Thyroid gland (tissue), 4 donors: Measurements from ENCODE around the gene EPB41L4A. TPM values are rescaled to one million over a fixed set of nuclear protein-coding genes. Genes with fewer than 3 reads are reported as not detected.
A peak's percentile ranks its signal among the peaks of the same experiment; 100 is the strongest.

Source experiments
- DNase-seq, 2 donors: peaks; one replicate each; pipeline ENCODE4 v3.0.0-alpha.2; 2019
- H3K27ac ChIP-seq, 3 donors: fragments of 200-600 bp; sonication (generic); 1 replicate in 2 of 3; 2 replicates in 1 of 3; pipeline ENCODE4 v1.5.1; 2016 to 2019; ENCODE audit warnings: mild to moderate bottlenecking in 1 of 3, moderate library complexity in 1 of 3
- H3K27me3 ChIP-seq: fragments of 200-600 bp; sonication (generic); one replicate; pipeline ENCODE4 v1.5.1; 2019
- H3K36me3 ChIP-seq, 2 donors: fragments of 200-600 bp; sonication (generic); one replicate each; pipeline ENCODE4 v1.5.1; 2016 to 2019
- H3K4me1 ChIP-seq, 2 donors: fragments of 200-600 bp; sonication (generic); one replicate each; pipeline ENCODE4 v1.5.1; 2017 to 2019
- H3K4me3 ChIP-seq, 3 donors: fragments of 200-600 bp; sonication (generic); replicated peaks in 1 of 3; 1 replicate in 2 of 3; 2 replicates in 1 of 3; pipeline ENCODE4 v1.5.1; 2016; ENCODE audit warnings: mild to moderate bottlenecking in 1 of 3
- H3K9me3 ChIP-seq: fragments of 200-600 bp; sonication (generic); one replicate; pipeline ENCODE4 v1.5.1; 2017
- POLR2A ChIP-seq, 2 donors: fragments of 450-650 bp; IDR thresholded peaks; one replicate each; pipeline ENCODE4 v1.6.1; 2017; ENCODE audit warnings: antibody characterized with exemption in 2 of 2, mild to moderate bottlenecking in 2 of 2, moderate library complexity in 1 of 2
- WGBS, 2 donors: methylation state at CpG; one replicate each; pipeline ENCODE4 v1.1.5; 2017; 5-methylcytosine and 5-hydroxymethylcytosine counted together
- intact Hi-C: fragments of 100-400 bp; cut with DNase I; formaldehyde crosslinking; loops from one replicate; pipeline ENCODE4 v1.15.1; 2023
- total RNA-seq, 4 donors: library from RNA; depleted of rRNA; stranded (reverse); fragments of >200 nt; gene quantifications; one replicate each; pipeline ENCODE4 v1.2.3, GENCODE V29; 2016
- TF ChIP-seq, protein P1 (sequence below), 6 experiments: fragments of 200-600 bp in 3 of 6; fragments of 450-650 bp in 3 of 6; sonication (generic) in 3 of 6; IDR thresholded peaks; one replicate each; pipeline ENCODE4 v1.5.1; 2016 to 2019; ENCODE audit warnings: antibody characterized with exemption in 6 of 6, mild to moderate bottlenecking in 2 of 6, inconsistent platforms in 1 of 6, moderate library complexity in 1 of 6

Gene EPB41L4A
- total RNA-seq, 4 donors from 2014 or later = 31.9 to 44.2 (median 37.5) TPM

DNA sequence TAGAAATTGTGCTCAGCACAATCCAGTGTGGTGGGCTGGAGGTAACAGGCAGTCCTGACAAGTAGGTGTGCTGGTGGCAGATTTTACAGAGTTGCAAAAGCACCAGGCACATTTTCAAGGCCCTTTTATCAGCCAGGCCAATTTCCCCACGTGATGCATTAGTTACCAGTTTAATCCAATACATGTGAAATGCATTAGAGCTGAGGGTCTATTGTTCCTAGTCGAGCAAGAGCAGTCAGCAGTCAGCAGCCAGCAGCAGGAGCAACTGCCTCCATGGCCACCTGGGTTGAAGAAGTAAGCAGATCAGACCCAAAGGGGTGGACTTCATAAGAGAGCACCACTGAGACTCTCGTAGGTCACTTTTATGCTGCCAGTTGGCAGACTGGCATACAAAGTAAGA is 76.7 kb downstream of the EPB41L4A start:
- no peak for TF ChIP-seq POLR2A (IDR thresholded peaks at IDR 0.05)
- TF ChIP-seq, protein P1, sequence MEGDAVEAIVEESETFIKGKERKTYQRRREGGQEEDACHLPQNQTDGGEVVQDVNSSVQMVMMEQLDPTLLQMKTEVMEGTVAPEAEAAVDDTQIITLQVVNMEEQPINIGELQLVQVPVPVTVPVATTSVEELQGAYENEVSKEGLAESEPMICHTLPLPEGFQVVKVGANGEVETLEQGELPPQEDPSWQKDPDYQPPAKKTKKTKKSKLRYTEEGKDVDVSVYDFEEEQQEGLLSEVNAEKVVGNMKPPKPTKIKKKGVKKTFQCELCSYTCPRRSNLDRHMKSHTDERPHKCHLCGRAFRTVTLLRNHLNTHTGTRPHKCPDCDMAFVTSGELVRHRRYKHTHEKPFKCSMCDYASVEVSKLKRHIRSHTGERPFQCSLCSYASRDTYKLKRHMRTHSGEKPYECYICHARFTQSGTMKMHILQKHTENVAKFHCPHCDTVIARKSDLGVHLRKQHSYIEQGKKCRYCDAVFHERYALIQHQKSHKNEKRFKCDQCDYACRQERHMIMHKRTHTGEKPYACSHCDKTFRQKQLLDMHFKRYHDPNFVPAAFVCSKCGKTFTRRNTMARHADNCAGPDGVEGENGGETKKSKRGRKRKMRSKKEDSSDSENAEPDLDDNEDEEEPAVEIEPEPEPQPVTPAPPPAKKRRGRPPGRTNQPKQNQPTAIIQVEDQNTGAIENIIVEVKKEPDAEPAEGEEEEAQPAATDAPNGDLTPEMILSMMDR (IDR thresholded peaks at IDR 0.05) = no peak
- Histone ChIP-seq H3K36me3 (no peaks in the 10 kb centered on the region), H3K4me1 (peaks cover 3 to 14% of the 10 kb centered on the region in 2 donors), H3K27me3 (no peaks in the 10 kb centered on the region), H3K27ac (no peak overlapping the region), H3K9me3 (no peaks in the 10 kb centered on the region), H3K4me3 (no peak overlapping the region)
- intact Hi-C loops = no loop called here
- 49 to 53% methylated on average over 3 of the region's 3 CpGs for WGBS, 2 donors
- no peak for DNase-seq

DNA sequence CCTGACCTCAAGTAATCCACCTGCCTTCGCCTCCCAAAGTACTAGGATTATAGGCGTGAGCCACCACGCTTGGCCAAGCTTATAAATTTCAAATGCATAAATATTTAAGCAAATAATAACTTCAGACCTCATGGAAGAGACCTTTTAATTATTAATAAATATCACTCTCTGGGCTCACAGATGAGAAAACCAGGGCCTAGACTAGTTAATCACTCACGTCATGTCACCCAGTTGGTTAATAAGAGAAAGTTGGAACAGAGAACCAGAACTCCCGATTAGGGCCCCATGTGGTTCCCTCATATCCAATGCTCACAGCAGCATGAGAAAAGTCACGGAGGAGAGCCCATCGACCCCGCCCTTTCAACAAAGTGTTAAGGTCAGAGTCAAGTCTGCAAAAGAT is 79.3 kb downstream of the EPB41L4A start:
- whole genome bisulfite sequencing, 2 donors = 90 to 91% methylated on average over 8 of the region's 8 CpGs

DNA sequence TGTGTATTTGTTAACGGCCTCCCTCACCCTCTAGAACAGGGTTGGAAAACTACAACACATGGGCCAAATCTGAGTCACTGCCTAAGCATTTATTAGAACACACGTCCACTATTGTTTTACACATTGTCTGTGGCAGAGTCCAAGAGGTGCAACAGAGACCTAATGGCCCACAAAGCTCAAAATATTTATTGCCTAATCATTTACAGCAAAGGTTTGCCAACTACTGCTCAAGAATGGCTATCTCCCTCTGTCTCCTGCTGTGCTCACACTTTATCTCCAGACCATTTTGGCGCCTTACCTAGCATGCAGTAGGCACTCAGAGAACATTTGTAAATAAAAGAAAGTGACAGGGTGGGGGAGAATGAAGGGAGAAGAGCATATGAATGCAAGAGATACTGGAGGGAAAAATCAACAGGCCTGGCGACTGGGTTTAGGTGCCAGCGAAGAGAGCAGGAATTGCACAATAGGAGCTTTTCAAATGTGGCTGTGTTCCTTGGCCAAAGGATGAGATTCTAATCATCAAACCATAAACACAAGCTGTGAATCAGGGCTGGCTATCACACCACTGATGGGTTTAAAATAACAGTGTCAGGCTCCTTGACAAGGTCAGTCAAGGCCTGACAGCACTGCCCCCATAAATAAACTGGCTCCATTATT is 80.3 kb downstream of the EPB41L4A start:
- H3K9me3 ChIP-seq = no peaks in the 10 kb centered on the region
- H3K4me1 ChIP-seq = peaks cover 6 to 25% of the 10 kb centered on the region in 2 donors
- TF ChIP-seq, protein P1 (IDR thresholded peaks at IDR 0.05) = no peak
- TF ChIP-seq POLR2A (IDR thresholded peaks at IDR 0.05) = no peak
- H3K27me3 ChIP-seq = no peaks in the 10 kb centered on the region
- 81 to 84% methylated on average over 5 of the region's 5 CpGs for WGBS, 2 donors
- intact Hi-C loops = no loop called here
- no peaks in the 10 kb centered on the region for H3K36me3 ChIP-seq
- peak overlapping the region in 1 of 3 donors; percentile 14 for H3K27ac ChIP-seq
- no peak for DNase-seq
- no peak overlapping the region for H3K4me3 ChIP-seq

More for the DNA sequence above, 79.3 kb downstream of the EPB41L4A start:
- Histone ChIP-seq H3K27me3 (no peaks in the 10 kb centered on the region), H3K9me3 (no peaks in the 10 kb centered on the region), H3K4me3 (no peak overlapping the region), H3K27ac (no peak overlapping the region), H3K36me3 (no peaks in the 10 kb centered on the region), H3K4me1 (peaks cover 6 to 21% of the 10 kb centered on the region in 2 donors)
- DNase-seq = no peak
- intact Hi-C loops = no loop called here
- TF ChIP-seq, protein P1 (IDR thresholded peaks at IDR 0.05) = no peak
- TF ChIP-seq POLR2A (IDR thresholded peaks at IDR 0.05) = no peak

DNA sequence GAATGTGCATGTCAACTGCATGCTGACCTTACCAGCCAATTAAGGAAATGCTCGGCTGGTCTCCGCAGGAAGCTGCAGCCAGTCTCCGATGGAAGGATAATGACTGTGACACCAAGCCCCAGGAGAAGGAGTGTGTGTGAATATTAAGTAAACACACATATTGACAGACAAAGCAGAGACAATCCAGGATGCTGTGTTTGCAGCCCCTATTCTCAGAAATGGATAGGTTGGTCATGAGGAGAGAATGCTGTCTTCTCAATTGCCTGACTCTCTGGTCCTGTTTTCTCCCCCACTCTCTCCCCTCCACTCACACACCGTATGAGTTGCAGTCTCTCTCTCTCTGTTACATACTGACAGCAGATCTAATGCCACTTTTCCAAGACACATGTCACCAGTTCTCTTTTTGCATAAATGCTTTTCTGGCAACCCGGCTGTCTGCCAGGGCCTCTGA is 85.7 kb downstream of the EPB41L4A start:
- WGBS, 2 donors = 56 to 62% methylated on average over 5 of the region's 5 CpGs
- intact Hi-C loops = no loop called here
- H3K27me3 ChIP-seq = no peaks in the 10 kb centered on the region
- no peaks in the 10 kb centered on the region for H3K9me3 ChIP-seq
- H3K4me1 ChIP-seq = peaks cover 11 to 27% of the 10 kb centered on the region in 2 donors
- DNase-seq = no peak
- TF ChIP-seq, protein P1 (IDR thresholded peaks at IDR 0.05) = no peak
- no peak for TF ChIP-seq POLR2A (IDR thresholded peaks at IDR 0.05)
- H3K4me3 ChIP-seq = no peak overlapping the region
- H3K27ac ChIP-seq = no peak overlapping the region
- H3K36me3 ChIP-seq = no peaks in the 10 kb centered on the region

DNA sequence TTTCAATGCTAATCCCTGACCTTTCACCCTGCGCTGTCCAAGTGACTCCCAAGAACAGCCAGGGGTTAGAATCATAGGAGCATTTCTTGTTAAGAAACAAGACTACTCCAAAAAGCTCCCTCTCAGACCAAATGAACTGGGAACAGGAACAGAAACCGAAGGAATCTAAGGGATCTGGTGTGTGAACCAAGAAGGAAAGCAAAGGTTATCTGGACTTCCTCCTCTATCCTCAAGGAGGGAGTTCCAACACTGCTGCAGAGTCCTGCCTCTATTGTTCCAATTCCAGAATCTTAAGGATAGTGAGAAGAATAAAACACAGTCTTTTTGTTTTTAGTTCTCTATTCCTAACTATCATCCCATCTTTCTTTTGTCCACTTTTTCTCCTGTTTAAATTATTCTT is 87.2 kb downstream of the EPB41L4A start:
- intact Hi-C loops = no loop called here

More for the DNA sequence above, 87.2 kb downstream of the EPB41L4A start:
- Histone ChIP-seq H3K36me3 (no peaks in the 10 kb centered on the region), H3K9me3 (no peaks in the 10 kb centered on the region), H3K4me1 (peaks cover 11 to 26% of the 10 kb centered on the region in 2 donors), H3K27me3 (no peaks in the 10 kb centered on the region), H3K27ac (no peak overlapping the region), H3K4me3 (no peak overlapping the region)
- DNase-seq = no peak
- no peak for TF ChIP-seq POLR2A (IDR thresholded peaks at IDR 0.05)
- TF ChIP-seq, protein P1 (IDR thresholded peaks at IDR 0.05) = no peak
- 83 to 88% methylated on average over 2 of the region's 2 CpGs for WGBS, 2 donors
